ENCODE results near the gene MPIG6B. TPM values are rescaled to one million over a fixed set of nuclear protein-coding genes. Genes with fewer than 3 reads are reported as not detected.

MPIG6B gene
- total and polyA plus RNA-seq, 7 donors, result 0.13 TPM; not detected in 6

GRCh38 chr6:31720196-31720770 is 2.9 kb upstream of the MPIG6B start:
- WGBS, 2 donors, result 43 to 79% methylated on average over 5 of the region's 5 CpGs
- Histone ChIP-seq H3K36me3 (no peaks in the 10 kb centered on the region), H3K9me3 (no peaks in the 10 kb centered on the region), H3K4me3 (no peak overlapping the region), H3K27me3 (no peaks in the 10 kb centered on the region), H3K4me1 (peaks cover 0 to 5% (median 5%) of the 10 kb centered on the region in 4 donors), H3K27ac (no peak overlapping the region)
- intact Hi-C loops (cut with DNase I), result no loop called here
- no peak for DNase-seq
- no peak for TF ChIP-seq CTCF (IDR thresholded peaks at IDR 0.05)
- TF ChIP-seq POLR2A (IDR thresholded peaks at IDR 0.05), result no peak
- TF ChIP-seq POLR2AphosphoS5 (IDR thresholded peaks at IDR 0.05), result no peak

- intact Hi-C loops (cut with DNase I), result no loop called here
- WGBS, 2 donors, result 84 to 91% methylated on average over 4 of the region's 4 CpGs
Measured at GRCh38 chr6:31721351-31722020, 1.7 kb upstream of the MPIG6B start, which contains the start of gene LY6G6C. TSS of gene LY6G6C (minus strand) at chr6:31721746. CDS start at chr6:31721679, 67 bp downstream.

GRCh38 chr6:31722173-31722572 is 1.0 kb upstream of the MPIG6B start:
- no peak overlapping the region for H3K27ac ChIP-seq
- no peak overlapping the region for H3K4me3 ChIP-seq
- H3K36me3 ChIP-seq, result peaks cover 7 to 18% (median 10%) of the 10 kb centered on the region in 4 donors
- H3K4me1 ChIP-seq, result no peaks in the 10 kb centered on the region
- H3K9me3 ChIP-seq, result no peaks in the 10 kb centered on the region
- intact Hi-C loops (cut with DNase I), result no loop called here
- no peak for TF ChIP-seq EP300 (IDR thresholded peaks at IDR 0.05)
- no peak for TF ChIP-seq CTCF (IDR thresholded peaks at IDR 0.05)
- no peak for TF ChIP-seq POLR2AphosphoS5 (IDR thresholded peaks at IDR 0.05)
- no peak for TF ChIP-seq POLR2A (IDR thresholded peaks at IDR 0.05)
- DNase-seq, result no peak
- no peaks in the 10 kb centered on the region for H3K27me3 ChIP-seq
- WGBS, 2 donors, result 44 to 76% methylated on average over 3 of the region's 3 CpGs

More at GRCh38 chr6:31721351-31722020, 1.7 kb upstream of the MPIG6B start, which contains the start of gene LY6G6C:
- Histone ChIP-seq H3K9me3 (no peaks in the 10 kb centered on the region), H3K36me3 (peaks cover 0 to 11% (median 4%) of the 10 kb centered on the region in 4 donors), H3K4me1 (no peaks in the 10 kb centered on the region), H3K4me3 (no peak within 1 kb of the TSS), H3K27me3 (no peaks in the 10 kb centered on the region), H3K27ac (no peak within 1 kb of the TSS)
- TF ChIP-seq POLR2A (IDR thresholded peaks at IDR 0.05) (no peak), POLR2AphosphoS5 (IDR thresholded peaks at IDR 0.05) (no peak)
- DNase-seq, result no peak

- Histone ChIP-seq H3K36me3 (peaks cover 8 to 23% (median 15%) of the 10 kb centered on the region in 4 donors), H3K27me3 (no peaks in the 10 kb centered on the region), H3K4me3 (no peak overlapping the region), H3K4me1 (peaks cover 0 to 17% (median 14%) of the 10 kb centered on the region in 4 donors), H3K27ac (no peak overlapping the region), H3K9me3 (no peaks in the 10 kb centered on the region)
- no peak for DNase-seq
- intact Hi-C loops (cut with DNase I), result no loop called here
- TF ChIP-seq EP300 (IDR thresholded peaks at IDR 0.05), result no peak
- TF ChIP-seq CTCF (IDR thresholded peaks at IDR 0.05), result no peak
- TF ChIP-seq POLR2A (IDR thresholded peaks at IDR 0.05), result no peak
- no peak for TF ChIP-seq POLR2AphosphoS5 (IDR thresholded peaks at IDR 0.05)
- 93% methylated on average over 25 of the region's 25 CpGs for WGBS, 2 donors
Measured at GRCh38 chr6:31723980-31724691, 963 bp downstream of the MPIG6B start.

All from sigmoid colon (tissue), 7 donors.